HCT116 (cell line): ENCODE measurements around the gene CYP4F8. TPM values are rescaled to one million over a fixed set of nuclear protein-coding genes. Genes with fewer than 3 reads are reported as not detected.

Source experiments
- ATAC-seq: fragments of 200-7000 bp; cut with Tn5 transposase; 2 replicates; pipeline ENCODE4 v1.9.1; 2020; ENCODE audit warnings: mild to moderate bottlenecking, moderate library complexity
- BruUV-seq: library from RNA; stranded (reverse); fragments of 400-500 nt; replicated peaks from 2 replicates; lab custom pipeline; 2021; lab: Mats Ljungman, UMichigan
- CTCF ChIA-PET: fragments of 300-600 bp; sonication (Branson Sonifier 250); formaldehyde crosslinking; loops from one replicate; lab custom pipeline; 2021; ENCODE audit warnings: antibody characterized with exemption; lab: Charles Lee
- POLR2A ChIA-PET: fragments of 300-600, 350-600 bp; sonication (Branson Sonifier 250); formaldehyde crosslinking; loops from one replicate; lab custom pipeline; 2021; ENCODE audit warnings: antibody characterized with exemption; lab: Charles Lee
- RAD21 ChIA-PET, 2 experiments: fragments of 300-600 bp; sonication (Branson Sonifier 250); formaldehyde crosslinking; loops; one replicate each; lab custom pipeline; 2023; ENCODE audit warnings: low total read pairs in 2 of 2; ENCODE audit not compliant: uncharacterized antibody in 2 of 2, unreplicated experiment in 2 of 2, low non-redundant PET in 1 of 2; lab: Charles Lee
- DNase-seq: peaks from one replicate; pipeline ENCODE4 v3.0.0-alpha.2; 2010; ENCODE audit warnings: low read depth, low spot score
- H2AFZ ChIP-seq: fragments of 200-600 bp; shearing (Covaris generic), sonication (generic); 2 replicates; pipeline ENCODE4 v1.6.1; 2017; ENCODE audit warnings: low read depth, mixed run types, mixed read lengths, antibody characterized with exemption, low read length; ENCODE audit not compliant: poor library complexity, severe bottlenecking
- H3K27ac ChIP-seq: 2 replicates; pipeline ENCODE4 v1.5.1; 2012; ENCODE audit warnings: low read depth, low read length
- H3K27me3 ChIP-seq: fragments of 200-600 bp; sonication (generic); 2 replicates; pipeline ENCODE4 v1.6.1; 2016; ENCODE audit warnings: mixed run types, low read length, mixed read lengths; ENCODE audit not compliant: insufficient read depth
- H3K36me3 ChIP-seq, 2 experiments: fragments of 200-500 bp in 1 of 2; fragments of 200-600 bp in 1 of 2; sonication (Bioruptor generic) in 1 of 2; sonication (generic) in 1 of 2; 2 replicates each; pipeline versions ENCODE4 v1.5.1 to v1.6.1; 2014 to 2016; ENCODE audit warnings: low read length in 2 of 2, inconsistent platforms in 1 of 2, mixed read lengths in 1 of 2, mixed run types in 1 of 2; ENCODE audit not compliant: insufficient read depth in 2 of 2, control insufficient read depth in 1 of 2
- H3K4me1 ChIP-seq, 2 experiments: fragments of 200-600 bp in 1 of 2; sonication (generic) in 1 of 2; 2 replicates each; pipeline versions ENCODE4 v1.5.1 to v1.6.1; 2012 to 2017; ENCODE audit warnings: low read length in 2 of 2, inconsistent platforms in 1 of 2, mild to moderate bottlenecking in 1 of 2, mixed read lengths in 1 of 2, mixed run types in 1 of 2, moderate library complexity in 1 of 2; ENCODE audit not compliant: insufficient read depth in 2 of 2, control insufficient read depth in 1 of 2
- H3K4me2 ChIP-seq: fragments of 200-600 bp; sonication (generic); 2 replicates; pipeline ENCODE4 v1.6.1; 2017; ENCODE audit warnings: mixed run types, low read length, mixed read lengths
- H3K4me3 ChIP-seq, 2 experiments: fragments of 200-600 bp in 1 of 2; sonication (generic) in 1 of 2; replicated peaks in 1 of 2; 2 replicates each; pipeline ENCODE4 v1.5.1; 2011 to 2016; ENCODE audit warnings: low read length in 2 of 2, control low read depth in 1 of 2, low read depth in 1 of 2, mild to moderate bottlenecking in 1 of 2, mixed read lengths in 1 of 2, mixed run types in 1 of 2
- H3K79me2 ChIP-seq: fragments of 200-600 bp; sonication (generic); 2 replicates; pipeline ENCODE4 v1.6.1; 2017; ENCODE audit warnings: mild to moderate bottlenecking, mixed run types, low read length, moderate library complexity, mixed read lengths; ENCODE audit not compliant: insufficient read depth
- H3K9ac ChIP-seq: fragments of 200-600 bp; sonication (generic); 2 replicates; pipeline ENCODE4 v1.6.1; 2016; ENCODE audit warnings: low read length, mixed read lengths
- H3K9me2 ChIP-seq: fragments of 200-600 bp; sonication (generic), shearing (Covaris generic); 2 replicates; pipeline ENCODE4 v1.6.1; 2017; ENCODE audit warnings: mixed run types, mild to moderate bottlenecking, moderate library complexity; ENCODE audit not compliant: insufficient read depth
- H3K9me3 ChIP-seq, 2 experiments: fragments of 200-500 bp in 1 of 2; fragments of 200-600 bp in 1 of 2; sonication (Bioruptor generic) in 1 of 2; sonication (generic) in 1 of 2; 2 replicates each; pipeline ENCODE4 v1.6.1; 2014 to 2017; ENCODE audit warnings: low read length in 2 of 2, mixed read lengths in 2 of 2, inconsistent platforms in 1 of 2, low read depth in 1 of 2, mild to moderate bottlenecking in 1 of 2, mixed run types in 1 of 2, moderate library complexity in 1 of 2; ENCODE audit not compliant: control insufficient read depth in 1 of 2, insufficient read depth in 1 of 2
- H4K20me1 ChIP-seq: fragments of 200-600 bp; sonication (generic), shearing (Covaris generic); 2 replicates; pipeline ENCODE4 v1.6.1; 2017; ENCODE audit warnings: mixed run types, mild to moderate bottlenecking, moderate library complexity; ENCODE audit not compliant: insufficient read depth
- CBX3 ChIP-seq: IDR thresholded peaks from 2 replicates; pipeline ENCODE4 v1.6.1; 2012; ENCODE audit warnings: low read depth
- CEBPB ChIP-seq: IDR thresholded peaks from 2 replicates; pipeline ENCODE4 v1.6.1; 2012; ENCODE audit warnings: low read depth
- EGR1 ChIP-seq: IDR thresholded peaks from 2 replicates; pipeline ENCODE4 v1.6.1; 2012; ENCODE audit warnings: low read depth
- ELF1 ChIP-seq: IDR thresholded peaks from 2 replicates; pipeline ENCODE4 v1.6.1; 2012; ENCODE audit warnings: low read depth, borderline replicate concordance
- EZH2 ChIP-seq: fragments of 200-600 bp; sonication (generic); IDR thresholded peaks from 2 replicates; pipeline ENCODE4 v1.6.1; 2017; ENCODE audit warnings: antibody characterized with exemption, mixed run types
- EZH2phosphoT487 ChIP-seq: fragments of 200-600 bp; IDR thresholded peaks from 2 replicates; pipeline ENCODE4 v1.6.1; 2018; ENCODE audit warnings: antibody characterized with exemption, borderline replicate concordance
- FOSL1 ChIP-seq: IDR thresholded peaks from 2 replicates; pipeline ENCODE4 v1.6.1; 2012; ENCODE audit warnings: low read depth
- JUND ChIP-seq: IDR thresholded peaks from 2 replicates; pipeline ENCODE4 v1.6.1; 2012
- POLR2AphosphoS5 ChIP-seq: IDR thresholded peaks from 2 replicates; pipeline ENCODE4 v1.6.1; 2011; ENCODE audit warnings: mild to moderate bottlenecking, low read depth, low read length, moderate library complexity
- RAD21 ChIP-seq: IDR thresholded peaks from 2 replicates; pipeline ENCODE4 v1.6.1; 2012; ENCODE audit warnings: low read depth, mild to moderate bottlenecking
- SIN3A ChIP-seq: IDR thresholded peaks from 2 replicates; pipeline ENCODE4 v1.6.1; 2012; ENCODE audit warnings: low read depth
- SRF ChIP-seq: IDR thresholded peaks from 2 replicates; pipeline ENCODE4 v1.6.1; 2012; ENCODE audit warnings: low read depth
- TCF7L2 ChIP-seq: IDR thresholded peaks from 2 replicates; pipeline ENCODE4 v1.7.0; 2011; ENCODE audit warnings: borderline replicate concordance, inconsistent platforms; ENCODE audit not compliant: insufficient read depth, insufficient read length; ENCODE audit errors: extremely low read depth
- YY1 ChIP-seq: IDR thresholded peaks from 2 replicates; pipeline ENCODE4 v1.6.1; 2011; ENCODE audit warnings: low read length, low read depth, moderate library complexity, mild to moderate bottlenecking; ENCODE audit not compliant: insufficient replicate concordance; ENCODE audit errors: extremely low read depth
- ZNF274 ChIP-seq: fragments of 200-500 bp; sonication (Bioruptor generic); IDR thresholded peaks from 2 replicates; pipeline ENCODE4 v1.6.1; 2014; ENCODE audit warnings: mild to moderate bottlenecking, low read depth, low read length, inconsistent platforms
- intact Hi-C: fragments of 100-400 bp; cut with micrococcal nuclease; formaldehyde crosslinking; loops from 2 replicates; pipeline ENCODE4 v1.10.0; 2022
- total RNA-seq: library from RNA; stranded (reverse); gene quantifications from one replicate; pipeline ENCODE4 v1.2.1, GENCODE V29; 2021; ENCODE audit not compliant: unreplicated experiment
- TF ChIP-seq, protein P1 (sequence below): IDR thresholded peaks from 2 replicates; pipeline ENCODE4 v1.6.1; 2011; ENCODE audit warnings: mild to moderate bottlenecking, low read length, moderate library complexity; ENCODE audit not compliant: insufficient replicate concordance; ENCODE audit errors: extremely low read depth
- TF ChIP-seq, protein P2 (sequence below): IDR thresholded peaks from 2 replicates; pipeline ENCODE4 v1.6.1; 2012
- TF ChIP-seq, protein P3 (sequence below): IDR thresholded peaks from 2 replicates; pipeline ENCODE4 v1.6.1; 2012; ENCODE audit warnings: low read depth
- TF ChIP-seq, protein P4 (sequence below): IDR thresholded peaks from 2 replicates; pipeline ENCODE4 v1.6.1; 2012

The CYP4F8 gene
- total RNA-seq, 1 experiment from 2014 or later: not detected

DNA sequence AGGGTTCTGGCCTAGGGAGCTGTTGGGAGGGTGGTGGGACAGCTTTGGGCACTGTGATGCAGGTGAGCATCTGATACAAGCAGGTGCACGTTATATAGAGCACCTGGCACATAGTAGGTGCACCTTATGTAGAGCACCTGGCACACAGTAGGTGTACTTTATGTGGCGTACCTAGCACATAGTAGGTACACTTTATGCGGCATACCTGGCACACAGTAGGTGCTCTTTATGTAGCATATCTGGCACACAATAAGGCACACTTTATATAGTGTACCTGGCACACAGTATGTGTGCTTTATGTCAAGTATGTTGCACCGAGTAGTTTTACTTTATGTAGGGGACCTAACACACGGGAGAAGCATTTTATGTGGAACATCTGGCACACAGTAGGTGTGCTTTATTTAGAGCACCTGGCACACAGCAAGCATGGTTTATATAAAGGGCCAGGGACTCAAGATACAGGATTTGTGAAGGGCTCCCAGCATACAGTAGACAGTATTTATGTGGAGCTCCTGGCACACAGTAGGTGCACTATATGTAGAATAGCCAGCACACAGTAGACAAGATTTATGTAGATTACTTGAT lies 56.3 kb downstream of the CYP4F8 start:
- RAD21 ChIA-PET: no interaction called here
- Histone ChIP-seq H3K79me2 (no peaks in the 10 kb centered on the region), H3K4me3 (no peak overlapping the region), H3K9me2 (no peaks in the 10 kb centered on the region), H3K27ac (no peak overlapping the region), H3K4me1 (peaks cover 19 to 22% of the 10 kb centered on the region in 2 experiments), H3K4me2 (no peak overlapping the region), H3K9me3 (no peaks in the 10 kb centered on the region), H2AFZ (no peak overlapping the region), H3K9ac (no peak overlapping the region), H3K36me3 (no peaks in the 10 kb centered on the region), H4K20me1 (no peaks in the 10 kb centered on the region), H3K27me3 (peaks cover 16% of the 10 kb centered on the region; the same call in 1 of the 2 replicates)
- POLR2A ChIA-PET: no interaction called here
- TF ChIP-seq SIN3A (no peak), FOSL1 (no peak), EZH2phosphoT487 (no peak), RAD21 (no peak), CEBPB (no peak), JUND (no peak), ZNF274 (no peak), YY1 (no peak), TCF7L2 (no peak), SRF (no peak), ELF1 (no peak), EZH2 (no peak), CBX3 (no peak), POLR2AphosphoS5 (no peak), EGR1 (no peak)
- TF ChIP-seq, protein P1, sequence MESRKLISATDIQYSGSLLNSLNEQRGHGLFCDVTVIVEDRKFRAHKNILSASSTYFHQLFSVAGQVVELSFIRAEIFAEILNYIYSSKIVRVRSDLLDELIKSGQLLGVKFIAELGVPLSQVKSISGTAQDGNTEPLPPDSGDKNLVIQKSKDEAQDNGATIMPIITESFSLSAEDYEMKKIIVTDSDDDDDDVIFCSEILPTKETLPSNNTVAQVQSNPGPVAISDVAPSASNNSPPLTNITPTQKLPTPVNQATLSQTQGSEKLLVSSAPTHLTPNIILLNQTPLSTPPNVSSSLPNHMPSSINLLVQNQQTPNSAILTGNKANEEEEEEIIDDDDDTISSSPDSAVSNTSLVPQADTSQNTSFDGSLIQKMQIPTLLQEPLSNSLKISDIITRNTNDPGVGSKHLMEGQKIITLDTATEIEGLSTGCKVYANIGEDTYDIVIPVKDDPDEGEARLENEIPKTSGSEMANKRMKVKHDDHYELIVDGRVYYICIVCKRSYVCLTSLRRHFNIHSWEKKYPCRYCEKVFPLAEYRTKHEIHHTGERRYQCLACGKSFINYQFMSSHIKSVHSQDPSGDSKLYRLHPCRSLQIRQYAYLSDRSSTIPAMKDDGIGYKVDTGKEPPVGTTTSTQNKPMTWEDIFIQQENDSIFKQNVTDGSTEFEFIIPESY: no peak
- TF ChIP-seq, protein P2, sequence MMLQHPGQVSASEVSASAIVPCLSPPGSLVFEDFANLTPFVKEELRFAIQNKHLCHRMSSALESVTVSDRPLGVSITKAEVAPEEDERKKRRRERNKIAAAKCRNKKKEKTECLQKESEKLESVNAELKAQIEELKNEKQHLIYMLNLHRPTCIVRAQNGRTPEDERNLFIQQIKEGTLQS: no peak
- TF ChIP-seq, protein P3, sequence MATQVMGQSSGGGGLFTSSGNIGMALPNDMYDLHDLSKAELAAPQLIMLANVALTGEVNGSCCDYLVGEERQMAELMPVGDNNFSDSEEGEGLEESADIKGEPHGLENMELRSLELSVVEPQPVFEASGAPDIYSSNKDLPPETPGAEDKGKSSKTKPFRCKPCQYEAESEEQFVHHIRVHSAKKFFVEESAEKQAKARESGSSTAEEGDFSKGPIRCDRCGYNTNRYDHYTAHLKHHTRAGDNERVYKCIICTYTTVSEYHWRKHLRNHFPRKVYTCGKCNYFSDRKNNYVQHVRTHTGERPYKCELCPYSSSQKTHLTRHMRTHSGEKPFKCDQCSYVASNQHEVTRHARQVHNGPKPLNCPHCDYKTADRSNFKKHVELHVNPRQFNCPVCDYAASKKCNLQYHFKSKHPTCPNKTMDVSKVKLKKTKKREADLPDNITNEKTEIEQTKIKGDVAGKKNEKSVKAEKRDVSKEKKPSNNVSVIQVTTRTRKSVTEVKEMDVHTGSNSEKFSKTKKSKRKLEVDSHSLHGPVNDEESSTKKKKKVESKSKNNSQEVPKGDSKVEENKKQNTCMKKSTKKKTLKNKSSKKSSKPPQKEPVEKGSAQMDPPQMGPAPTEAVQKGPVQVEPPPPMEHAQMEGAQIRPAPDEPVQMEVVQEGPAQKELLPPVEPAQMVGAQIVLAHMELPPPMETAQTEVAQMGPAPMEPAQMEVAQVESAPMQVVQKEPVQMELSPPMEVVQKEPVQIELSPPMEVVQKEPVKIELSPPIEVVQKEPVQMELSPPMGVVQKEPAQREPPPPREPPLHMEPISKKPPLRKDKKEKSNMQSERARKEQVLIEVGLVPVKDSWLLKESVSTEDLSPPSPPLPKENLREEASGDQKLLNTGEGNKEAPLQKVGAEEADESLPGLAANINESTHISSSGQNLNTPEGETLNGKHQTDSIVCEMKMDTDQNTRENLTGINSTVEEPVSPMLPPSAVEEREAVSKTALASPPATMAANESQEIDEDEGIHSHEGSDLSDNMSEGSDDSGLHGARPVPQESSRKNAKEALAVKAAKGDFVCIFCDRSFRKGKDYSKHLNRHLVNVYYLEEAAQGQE: no peak
- TF ChIP-seq, protein P4, sequence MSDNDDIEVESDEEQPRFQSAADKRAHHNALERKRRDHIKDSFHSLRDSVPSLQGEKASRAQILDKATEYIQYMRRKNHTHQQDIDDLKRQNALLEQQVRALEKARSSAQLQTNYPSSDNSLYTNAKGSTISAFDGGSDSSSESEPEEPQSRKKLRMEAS: no peak
- CTCF ChIA-PET: no interaction called here
- intact Hi-C loops: no loop called here
- BruUV-seq: no TSS peak
- no peak for DNase-seq
- ATAC-seq: no peak
